Kidney capillary endothelial cell (primary cell): ENCODE data around the gene NRXN3.

Experiments
- DNase-seq: peaks from one replicate; pipeline ENCODE4 v3.0.0-alpha.2; 2018; ENCODE audit warnings: low spot score

The NRXN3 gene

DNA sequence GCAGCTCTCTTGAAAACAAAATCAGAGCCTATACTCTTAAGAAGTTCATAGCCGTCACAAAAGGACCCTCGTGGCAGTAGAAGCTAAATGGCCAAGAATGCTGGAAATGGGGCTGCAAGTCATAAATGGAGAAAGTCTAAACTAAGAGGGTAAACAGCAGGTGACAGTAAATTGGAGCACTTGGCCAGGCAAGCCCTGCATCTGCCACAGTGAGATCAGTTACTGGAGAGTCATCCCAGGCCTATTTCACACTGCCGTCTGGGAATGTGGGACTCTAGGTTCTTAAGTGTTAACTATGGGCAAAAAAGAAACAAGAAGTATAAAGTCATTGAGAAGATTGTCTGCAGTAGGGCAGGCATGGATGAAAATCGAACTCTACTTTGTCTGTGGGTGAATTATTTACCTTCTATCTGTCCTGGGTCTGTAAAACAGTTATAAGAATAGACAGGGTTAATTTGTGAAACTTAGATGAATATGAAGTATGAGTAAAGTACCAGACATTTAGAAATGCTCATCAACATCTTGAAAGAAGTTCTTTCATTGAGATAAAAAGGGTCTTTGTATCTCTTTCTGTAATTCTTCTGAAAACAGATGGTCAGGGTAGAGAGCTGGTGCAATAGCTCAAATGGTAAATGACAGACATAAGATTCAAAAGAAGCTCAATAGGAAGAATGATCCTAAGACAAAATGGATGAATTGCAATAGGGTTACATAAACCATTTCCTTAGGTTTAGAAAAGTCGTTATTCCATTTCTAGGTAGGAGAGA, 1248.7 kb downstream of the NRXN3 start:
- DNase-seq: no peak

GRCh38 chr14:79419571-79420327, 1249.6 kb downstream of the NRXN3 start:
- DNase-seq: no peak

DNA sequence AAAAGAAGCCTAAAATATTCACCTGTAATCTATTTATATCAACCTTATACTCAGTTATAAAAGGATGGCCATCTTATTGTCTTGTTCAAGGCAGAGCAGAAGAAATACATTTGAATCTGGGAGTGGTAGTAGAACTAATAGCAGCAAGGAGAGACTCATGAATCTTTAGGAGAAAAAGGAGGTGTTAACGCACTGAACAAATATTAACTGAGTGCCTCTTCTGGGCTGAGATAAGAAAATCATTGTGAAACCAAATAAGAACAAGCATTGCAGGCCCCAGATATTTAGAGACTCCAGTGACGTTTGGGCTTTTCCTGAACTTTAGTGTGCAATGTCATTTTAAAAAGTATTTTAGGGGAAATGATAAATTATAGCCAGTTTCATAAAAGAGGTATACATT, 1250.6 kb downstream of the NRXN3 start:
- no peak for DNase-seq

- DNase-seq: no peak
Observed at GRCh38 chr14:79421811-79422210, 1251.6 kb downstream of the NRXN3 start.

GRCh38 chr14:79424462-79424861, 1254.3 kb downstream of the NRXN3 start:
- no peak for DNase-seq

DNA sequence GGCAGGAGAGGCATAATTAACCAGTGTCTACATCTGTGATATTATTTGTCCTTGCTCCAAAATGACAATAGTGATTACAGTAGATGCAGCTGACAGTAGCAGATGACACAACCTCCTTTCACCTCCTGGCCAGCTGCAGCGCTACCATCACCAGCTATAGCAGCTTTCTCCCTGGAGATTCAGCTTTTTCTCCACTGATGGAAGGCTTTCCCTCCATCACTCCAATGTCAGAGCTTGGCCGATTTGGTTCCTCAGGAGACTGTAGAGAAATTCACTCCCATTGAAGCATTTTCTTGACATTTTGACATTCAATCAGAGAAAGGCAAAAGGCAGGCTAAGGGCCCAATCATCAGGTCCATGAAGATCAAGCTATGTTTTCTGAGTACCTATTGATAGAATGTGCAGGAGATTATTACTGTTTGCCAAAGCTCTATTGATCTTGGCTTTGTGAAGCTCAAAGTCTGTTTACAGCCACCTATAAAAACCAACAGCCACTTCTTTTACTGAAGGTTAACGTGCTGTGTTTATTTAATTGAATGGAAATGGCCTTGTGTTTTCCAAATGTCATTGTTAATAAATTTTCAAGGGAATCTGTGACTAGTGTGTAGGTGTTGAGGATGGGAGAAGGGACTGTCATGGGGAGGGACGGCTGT, 1256.1 kb downstream of the NRXN3 start:
- DNase-seq: no peak

- DNase-seq: no peak
Observed at GRCh38 chr14:79432640-79433039, 1262.5 kb downstream of the NRXN3 start.

GRCh38 chr14:79436335-79436734, 1266.2 kb downstream of the NRXN3 start:
- DNase-seq: no peak

- no peak for DNase-seq
Observed at GRCh38 chr14:79437951-79438350, 1267.8 kb downstream of the NRXN3 start.

- DNase-seq: no peak
Observed at GRCh38 chr14:79438696-79439342, 1268.6 kb downstream of the NRXN3 start.

DNA sequence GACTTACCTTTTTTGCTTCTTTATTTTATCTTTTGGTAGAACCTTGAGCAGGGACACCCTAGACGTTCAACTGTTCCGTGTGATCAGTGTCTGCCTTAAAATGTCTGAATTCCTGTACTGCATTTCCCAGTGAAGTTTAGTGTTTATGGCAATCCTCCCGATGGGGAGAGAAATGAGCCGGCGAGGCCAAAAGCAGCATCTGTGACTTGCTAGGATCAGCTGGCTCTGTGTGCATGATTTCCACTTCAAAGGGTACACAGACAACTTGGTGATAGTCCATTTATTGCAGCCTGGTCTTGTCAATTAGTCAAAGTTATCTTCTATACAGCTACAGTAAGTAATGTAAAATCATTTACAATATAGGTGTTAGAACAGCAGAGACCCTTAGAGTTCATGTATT, 1272.6 kb downstream of the NRXN3 start:
- DNase-seq: no peak

GRCh38 chr14:79443602-79444001, 1273.4 kb downstream of the NRXN3 start:
- DNase-seq: no peak

DNA sequence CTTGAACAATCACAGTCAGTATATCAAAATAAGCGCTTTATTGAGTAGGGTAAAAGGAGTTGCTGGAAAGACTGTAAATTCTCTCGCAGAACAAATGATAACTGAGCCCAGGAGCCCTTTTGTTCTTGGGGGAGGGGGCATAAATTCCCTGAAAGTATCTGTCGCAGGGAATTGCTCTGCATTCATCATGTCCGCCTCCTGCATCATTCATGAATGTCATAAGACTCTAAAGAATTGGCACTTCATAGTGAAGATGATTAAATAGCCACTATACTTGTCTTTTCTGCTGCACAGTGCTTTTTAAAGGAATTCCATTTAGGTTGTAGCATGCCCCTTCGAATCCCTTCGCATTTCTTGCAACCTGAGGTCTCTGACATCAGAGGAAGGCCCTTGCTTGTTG, 1278.8 kb downstream of the NRXN3 start:
- no peak for DNase-seq

- no peak for DNase-seq
Observed at GRCh38 chr14:79451601-79452000, 1281.4 kb downstream of the NRXN3 start.

- DNase-seq: no peak
Observed at GRCh38 chr14:79453276-79453675, 1283.1 kb downstream of the NRXN3 start.

DNA sequence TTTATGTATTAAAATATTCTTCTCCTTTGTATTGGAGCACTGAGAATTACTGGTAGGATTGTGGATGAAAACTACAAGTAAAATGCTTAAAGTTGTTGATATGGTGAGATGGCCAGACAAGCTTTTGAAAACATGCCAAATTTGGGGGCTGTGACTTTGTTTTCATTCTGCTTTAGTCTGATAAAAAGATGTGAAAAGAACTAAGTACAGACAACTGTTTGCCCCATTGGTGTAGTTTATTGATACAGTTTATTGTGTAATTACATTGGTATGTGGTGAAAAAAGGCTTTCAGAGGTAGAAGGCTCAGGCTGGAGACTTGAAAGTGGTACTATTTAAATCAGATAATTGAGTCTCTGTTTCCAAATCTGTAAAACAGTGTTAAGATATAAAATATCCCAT, 1294.3 kb downstream of the NRXN3 start:
- no peak for DNase-seq

- DNase-seq: no peak
Observed at GRCh38 chr14:79465651-79466050, 1295.5 kb downstream of the NRXN3 start.

GRCh38 chr14:79466938-79467527, 1296.9 kb downstream of the NRXN3 start:
- no peak for DNase-seq

- DNase-seq: no peak
Observed at GRCh38 chr14:79467835-79468234, 1297.7 kb downstream of the NRXN3 start.

DNA sequence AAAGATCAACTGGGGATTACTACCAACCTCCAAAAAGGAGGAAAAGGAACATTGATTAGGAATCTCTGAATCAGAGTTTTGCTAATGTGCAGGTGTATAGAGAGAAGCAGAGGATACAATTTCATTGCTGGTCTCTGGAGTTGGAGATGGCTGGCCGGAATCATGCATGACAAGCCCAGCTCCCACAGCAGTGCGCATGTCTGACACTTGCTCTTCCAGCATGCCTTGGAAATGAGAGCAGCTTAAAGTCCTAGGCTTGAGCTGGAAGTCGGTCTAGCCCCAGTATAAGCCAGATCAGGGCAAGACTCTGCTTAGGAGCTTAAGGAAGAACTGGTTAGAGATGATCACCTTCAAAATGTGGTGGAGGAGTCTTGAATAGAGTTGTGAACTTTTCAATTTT, 1298.3 kb downstream of the NRXN3 start:
- no peak for DNase-seq

DNA sequence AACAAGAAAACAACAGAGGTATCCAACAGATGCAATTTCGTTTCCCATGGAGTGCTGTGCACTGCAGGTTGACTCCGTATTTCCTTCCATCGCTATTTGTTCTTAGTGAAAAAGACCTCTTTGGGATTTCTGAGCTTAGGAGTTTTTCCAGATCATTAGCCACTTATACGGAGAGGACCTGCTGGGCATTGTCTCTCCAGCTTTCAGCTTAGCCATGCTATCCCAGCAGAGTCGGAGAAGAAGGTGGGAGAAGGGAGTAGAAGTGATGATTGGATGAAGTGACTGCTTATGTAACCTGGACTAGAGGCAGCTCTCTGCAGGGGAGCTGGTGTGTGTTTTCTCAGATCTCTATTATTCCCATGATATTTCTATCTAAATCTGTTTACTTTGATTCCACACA, 1303.5 kb downstream of the NRXN3 start:
- no peak for DNase-seq

DNA sequence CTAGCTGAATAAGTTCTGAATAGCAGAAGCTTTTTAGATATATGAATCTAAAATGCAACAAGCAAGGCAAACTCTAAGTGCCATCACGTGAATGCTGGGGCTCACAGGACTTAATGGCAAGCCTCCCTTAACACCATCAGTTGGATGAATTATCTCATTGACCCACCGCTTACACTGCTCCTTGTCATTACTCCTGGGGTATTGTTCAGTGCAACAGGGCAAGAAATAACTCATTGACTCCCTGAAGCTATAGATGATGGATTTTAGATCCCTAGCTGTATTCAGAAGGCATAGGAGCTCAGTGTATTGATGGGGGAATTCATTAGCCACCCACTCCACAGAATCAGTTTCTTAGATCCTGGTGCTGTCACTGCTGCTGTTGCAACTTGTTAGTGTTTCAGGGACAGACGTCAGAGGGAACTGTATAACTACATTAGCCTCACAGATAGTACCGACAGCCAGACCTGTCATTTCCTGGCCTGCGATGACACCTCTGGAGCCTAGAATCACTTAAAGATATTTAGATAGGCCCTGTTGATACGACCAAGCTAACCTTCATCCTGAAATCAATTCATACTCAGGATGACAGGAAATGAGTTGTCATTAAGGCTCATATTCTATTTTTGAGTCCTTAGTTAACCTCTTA, 1305.8 kb downstream of the NRXN3 start:
- DNase-seq: peak; percentile 19
